GM12864 (cell line): ENCODE data around the gene MAEA.

Experiments
- DNase-seq: peaks from one replicate; pipeline ENCODE4 v3.0.0-alpha.2; 2011; ENCODE audit warnings: low read depth
- H3K4me3 ChIP-seq: 2 replicates; pipeline ENCODE4 v1.5.1; 2011; ENCODE audit warnings: mild to moderate bottlenecking, low read depth, low read length, control low read depth
- TF ChIP-seq, protein P1 (sequence below): IDR thresholded peaks from 2 replicates; pipeline ENCODE4 v1.5.1; 2011; ENCODE audit warnings: low read depth, mild to moderate bottlenecking, moderate library complexity, low read length, control low read depth, inconsistent platforms; ENCODE audit errors: missing control alignments

Gene MAEA

DNA sequence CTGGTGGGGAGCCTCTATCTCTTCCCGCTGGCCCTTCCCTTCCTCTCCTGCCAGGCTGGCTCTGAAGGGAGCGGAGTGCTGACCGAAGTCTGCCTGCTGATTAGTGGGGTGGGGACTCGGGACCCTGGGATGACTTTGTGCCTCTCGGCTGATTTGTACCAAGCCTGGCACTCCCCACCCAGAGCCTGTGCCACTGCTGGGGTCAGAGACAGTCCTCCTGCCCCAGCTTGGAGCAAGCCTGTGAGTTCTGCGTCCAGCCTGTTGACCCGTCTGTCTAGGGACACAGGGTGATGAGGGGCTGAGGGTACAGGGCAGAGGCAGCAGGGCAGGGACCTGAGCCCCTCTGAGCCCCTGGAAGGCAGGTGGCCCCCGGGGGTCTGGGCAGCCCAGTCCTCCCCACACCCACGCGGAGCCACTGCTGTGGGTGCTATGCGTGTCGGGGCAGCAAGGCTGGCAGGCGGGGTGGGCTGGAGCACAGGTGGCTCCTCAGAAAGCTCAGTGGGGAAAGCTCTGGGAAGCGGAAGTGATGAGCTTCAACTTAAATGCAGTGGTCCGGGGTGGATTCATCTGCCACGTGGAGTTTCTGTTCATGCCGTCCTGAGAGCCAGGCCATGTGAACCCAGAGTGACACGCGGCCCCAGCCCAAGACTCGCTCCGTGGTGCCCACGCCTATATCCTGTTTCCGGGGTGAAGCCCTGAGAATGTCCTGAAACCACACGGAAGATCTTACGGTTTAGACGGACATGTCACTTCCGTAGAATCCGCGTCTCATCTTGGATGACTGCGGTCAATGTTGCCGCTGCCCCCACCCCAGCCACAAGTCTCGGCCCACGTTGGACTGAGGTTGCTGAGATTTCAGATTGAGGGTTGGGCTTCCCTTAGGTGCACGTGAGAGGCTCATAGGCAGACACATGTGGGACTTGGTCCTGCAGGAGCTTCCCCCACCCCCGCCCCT is 36.3 kb downstream of the MAEA start:
- no peak for DNase-seq
- TF ChIP-seq, protein P1, sequence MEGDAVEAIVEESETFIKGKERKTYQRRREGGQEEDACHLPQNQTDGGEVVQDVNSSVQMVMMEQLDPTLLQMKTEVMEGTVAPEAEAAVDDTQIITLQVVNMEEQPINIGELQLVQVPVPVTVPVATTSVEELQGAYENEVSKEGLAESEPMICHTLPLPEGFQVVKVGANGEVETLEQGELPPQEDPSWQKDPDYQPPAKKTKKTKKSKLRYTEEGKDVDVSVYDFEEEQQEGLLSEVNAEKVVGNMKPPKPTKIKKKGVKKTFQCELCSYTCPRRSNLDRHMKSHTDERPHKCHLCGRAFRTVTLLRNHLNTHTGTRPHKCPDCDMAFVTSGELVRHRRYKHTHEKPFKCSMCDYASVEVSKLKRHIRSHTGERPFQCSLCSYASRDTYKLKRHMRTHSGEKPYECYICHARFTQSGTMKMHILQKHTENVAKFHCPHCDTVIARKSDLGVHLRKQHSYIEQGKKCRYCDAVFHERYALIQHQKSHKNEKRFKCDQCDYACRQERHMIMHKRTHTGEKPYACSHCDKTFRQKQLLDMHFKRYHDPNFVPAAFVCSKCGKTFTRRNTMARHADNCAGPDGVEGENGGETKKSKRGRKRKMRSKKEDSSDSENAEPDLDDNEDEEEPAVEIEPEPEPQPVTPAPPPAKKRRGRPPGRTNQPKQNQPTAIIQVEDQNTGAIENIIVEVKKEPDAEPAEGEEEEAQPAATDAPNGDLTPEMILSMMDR = no peak
- no peak overlapping the region for H3K4me3 ChIP-seq

DNA sequence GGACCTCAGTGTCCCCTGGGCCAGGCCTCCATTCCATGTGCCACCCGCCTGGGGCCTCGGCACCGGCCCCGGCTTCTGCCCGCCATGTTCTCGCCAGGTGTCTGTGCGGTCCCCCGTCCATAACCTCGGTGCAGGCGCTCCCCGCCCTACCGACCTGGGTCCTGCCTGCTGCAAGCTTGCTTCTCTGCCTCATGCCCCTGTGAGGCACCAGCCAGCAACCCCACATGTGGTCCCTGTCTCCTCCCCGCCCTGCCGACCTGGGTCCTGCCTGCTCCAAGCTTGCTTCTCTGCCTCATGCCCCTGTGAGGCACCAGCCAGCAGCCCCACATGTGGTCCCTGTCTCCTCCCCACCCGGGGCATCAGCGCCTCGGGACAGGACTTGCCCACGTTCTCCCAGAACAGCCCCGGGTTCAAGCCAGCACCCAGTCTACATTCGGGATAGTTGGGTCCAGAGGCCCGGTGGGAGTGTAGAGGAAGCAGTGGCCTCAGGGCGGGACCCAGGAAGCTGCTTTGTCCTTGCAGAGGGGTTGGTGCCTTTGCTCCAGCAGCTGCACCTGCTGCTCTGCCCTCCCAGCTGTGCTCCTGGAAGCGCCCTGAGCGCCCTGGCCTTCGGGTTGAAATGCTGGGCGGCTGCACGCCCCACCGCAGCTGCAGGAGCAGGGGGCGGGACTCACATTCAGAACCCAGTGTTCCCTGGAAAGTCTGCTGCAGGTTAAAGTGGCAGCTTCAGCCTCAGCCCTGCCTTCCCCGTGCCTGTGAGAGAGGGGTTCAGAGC is 37.2 kb downstream of the MAEA start:
- DNase-seq = no peak

DNA sequence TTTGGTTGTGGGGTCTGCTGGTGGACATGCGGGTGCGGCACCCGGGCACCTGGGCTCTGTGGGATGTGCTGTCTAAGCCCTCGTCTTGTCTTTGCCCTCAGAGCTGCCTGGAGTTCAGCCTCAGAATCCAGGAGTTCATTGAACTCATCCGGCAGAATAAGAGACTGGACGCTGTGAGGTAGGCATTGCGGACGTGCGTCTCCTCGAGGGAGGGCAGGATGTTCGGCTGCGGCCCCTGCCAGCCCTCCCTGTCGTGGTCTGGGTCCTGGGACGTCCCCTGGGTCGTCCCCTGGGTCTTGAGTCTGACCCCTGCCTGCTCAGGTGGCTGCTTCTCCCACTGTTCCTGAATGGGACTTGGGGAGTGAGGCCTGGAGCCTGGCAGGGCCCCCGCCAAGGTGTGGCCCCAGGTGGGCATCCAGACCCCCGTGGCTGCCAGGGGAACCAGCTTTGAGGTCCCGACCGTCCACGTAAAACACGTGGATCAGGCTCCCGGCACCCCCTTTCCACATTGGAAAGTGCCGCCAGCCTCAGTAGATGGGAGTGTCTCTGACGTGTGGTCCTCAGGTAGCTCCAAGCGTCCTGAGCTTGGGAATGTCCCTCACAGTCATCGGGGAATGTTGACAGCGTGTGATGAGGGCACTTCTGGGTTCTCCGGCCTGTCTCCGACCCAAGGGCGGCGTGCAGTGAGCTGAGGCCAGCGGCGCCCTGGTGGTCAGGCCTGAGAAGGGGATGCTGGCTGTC is 38.0 kb downstream of the MAEA start:
- no peak for DNase-seq
- TF ChIP-seq, protein P1 = no peak
- no peak overlapping the region for H3K4me3 ChIP-seq

More for the DNA sequence above, 37.2 kb downstream of the MAEA start:
- TF ChIP-seq, protein P1 = no peak
- no peak overlapping the region for H3K4me3 ChIP-seq

DNA sequence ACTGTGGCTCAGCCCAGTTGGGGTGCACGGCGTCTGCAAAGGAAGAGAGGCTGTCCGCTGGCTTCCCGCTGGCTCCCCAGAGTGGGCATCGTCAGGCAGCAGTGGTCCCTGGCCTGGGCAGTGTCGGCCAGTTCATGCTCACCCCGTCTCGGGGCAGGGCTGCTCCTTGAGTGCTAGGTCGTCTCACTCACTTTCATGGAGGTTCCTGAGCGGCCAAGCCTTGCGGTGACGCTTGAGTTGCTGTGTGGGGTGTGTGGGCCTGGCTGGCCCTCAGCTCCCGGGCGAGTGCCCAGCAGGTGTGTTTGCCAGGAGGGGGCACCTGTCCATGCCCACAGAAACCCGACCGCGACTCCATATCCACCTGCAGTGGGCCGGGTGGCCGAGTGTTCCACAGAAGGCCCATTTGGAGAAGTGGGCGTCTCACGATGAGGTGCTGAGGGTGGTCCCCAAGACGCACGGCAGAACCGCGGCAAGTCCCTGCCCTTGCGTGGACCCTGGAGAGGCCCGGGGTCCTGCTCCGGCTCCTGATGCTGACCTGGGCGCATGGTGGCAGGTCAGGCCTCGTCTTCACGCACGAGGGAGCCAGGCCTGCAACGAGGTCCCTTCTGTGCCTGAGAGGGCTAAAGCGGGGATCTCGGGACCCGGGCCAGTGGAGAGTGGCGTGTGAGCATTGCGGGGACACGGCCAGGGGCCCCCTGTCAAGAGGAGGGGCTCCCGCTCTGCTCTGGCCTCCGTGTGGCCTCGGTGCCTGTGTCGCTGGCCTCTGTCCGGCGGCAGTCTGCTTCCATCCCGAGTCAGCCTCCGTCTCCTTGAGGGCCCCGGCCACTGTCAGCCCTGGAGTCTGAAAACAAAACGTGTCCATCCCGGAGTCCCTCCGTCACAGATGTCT is 38.8 kb downstream of the MAEA start:
- no peak for DNase-seq
- H3K4me3 ChIP-seq = no peak overlapping the region
- TF ChIP-seq, protein P1 = no peak

DNA sequence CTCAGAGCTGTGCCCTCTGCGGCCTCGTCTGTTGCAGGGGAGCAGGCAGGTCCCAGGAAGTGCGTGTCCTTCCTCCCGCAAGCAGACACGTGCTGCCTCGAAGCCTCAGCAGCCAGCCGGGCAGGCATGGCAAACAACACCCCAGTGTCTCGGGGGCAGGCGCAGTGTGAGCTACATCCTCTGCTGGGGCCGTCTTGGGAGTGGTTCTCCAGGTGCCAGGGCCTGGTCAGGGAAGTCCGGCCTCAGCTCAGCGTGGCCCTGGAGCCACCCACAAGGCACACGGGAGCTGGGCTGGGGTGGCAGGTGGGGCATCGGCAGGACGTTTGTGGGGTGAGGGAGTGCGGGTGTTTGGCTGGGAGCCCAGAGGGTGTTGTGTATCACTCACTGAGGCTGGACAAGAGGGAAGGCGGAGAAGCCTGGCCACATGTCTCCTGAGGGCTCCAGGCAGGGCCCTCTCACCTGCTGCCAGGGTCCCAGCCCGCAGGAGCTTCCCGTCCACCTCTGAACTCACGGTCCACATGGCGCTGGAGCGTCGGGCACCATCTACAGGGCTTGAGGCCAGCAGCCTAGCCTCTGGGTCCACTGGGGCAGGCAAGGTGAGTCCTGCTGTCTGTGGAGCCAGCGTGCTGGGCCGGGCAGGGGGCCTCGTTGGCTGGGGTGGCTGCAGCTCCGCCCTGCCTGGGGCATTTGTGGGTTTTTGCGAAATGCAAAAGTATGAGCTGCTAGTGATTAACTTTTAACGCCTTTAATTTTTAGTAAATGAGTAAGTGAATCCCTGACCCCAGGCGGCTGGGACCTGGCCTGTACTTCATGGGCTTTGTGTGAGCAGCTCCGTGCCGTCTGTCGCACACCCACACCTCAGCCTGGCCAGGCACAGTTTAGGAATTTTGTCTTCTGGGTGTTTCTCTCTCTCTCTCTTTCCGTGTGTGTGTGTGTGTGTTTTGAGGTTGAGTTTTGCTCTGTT is 40.0 kb downstream of the MAEA start:
- DNase-seq = no peak
- no peak overlapping the region for H3K4me3 ChIP-seq
- TF ChIP-seq, protein P1 = no peak
